ENCODE results near the gene CYP4X1. TPM values are rescaled to one million over a fixed set of nuclear protein-coding genes. Genes with fewer than 3 reads are reported as not detected.
"Not testable (repeated sequence)": the region's sequence is repeated elsewhere in the genome, so short reads cannot be mapped to it uniquely, and the experiment has no call there.

CYP4X1 gene
- polyA plus RNA-seq, 3 donors = not detected

DNA sequence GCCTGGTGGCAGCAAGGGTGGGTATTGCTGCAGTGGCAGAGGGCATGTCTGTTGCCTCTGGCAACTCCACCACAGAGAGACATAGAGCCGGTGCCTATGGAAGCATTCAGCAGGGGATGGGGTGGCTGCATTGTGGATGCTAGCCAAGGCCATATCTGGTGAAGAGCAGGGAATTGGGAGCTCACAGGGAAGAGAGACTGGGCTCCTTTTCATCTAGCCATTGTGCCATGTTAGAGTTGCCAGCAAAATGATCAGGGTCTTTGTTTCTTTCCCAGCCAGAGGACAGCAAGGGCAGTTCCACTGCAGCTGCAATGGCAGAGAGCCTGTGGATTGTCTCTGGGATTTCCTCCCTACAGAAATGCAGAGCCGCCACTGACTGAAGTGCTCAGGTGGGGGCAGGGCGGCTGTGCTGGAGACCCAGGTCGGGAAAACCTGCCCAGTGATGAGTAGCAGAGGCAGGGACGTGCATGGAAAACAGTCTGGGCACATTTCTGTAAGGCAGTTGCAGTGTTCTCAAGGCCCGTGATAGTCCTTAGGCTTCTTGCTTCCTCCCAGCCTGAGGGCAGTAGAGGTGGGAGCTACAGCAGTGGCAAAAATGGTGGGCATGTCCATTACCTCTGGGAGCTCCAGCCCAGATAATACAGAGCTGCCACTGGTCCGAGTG is 40.2 kb upstream of the CYP4X1 start:
- Histone ChIP-seq H3K4me1 (ENCODE audit: control insufficient read depth in 1 of 2, insufficient read depth in 2 of 2, low read length in 2 of 2) (no peaks in the 10 kb centered on the region), H3K27ac (ENCODE audit: low read depth in 1 of 2, low read length in 2 of 2) (no peak overlapping the region), H3K4me3 (replicated peaks in 1 of 3; ENCODE audit: low read depth in 2 of 3, low read length in 3 of 3) (no peak overlapping the region), H4K20me1 (ENCODE audit: insufficient read depth, low read length) (no peaks in the 10 kb centered on the region), H3K79me2 (ENCODE audit: insufficient read depth, low read length) (no peaks in the 10 kb centered on the region), H3K27me3 (ENCODE audit: control insufficient read depth in 2 of 2, insufficient read depth in 2 of 2, low read length in 2 of 2) (no peaks in the 10 kb centered on the region), H3K9me3 (replicated peaks in 1 of 2; ENCODE audit: control insufficient read depth in 1 of 2, insufficient read depth in 1 of 2, low read length in 2 of 2) (no peaks in the 10 kb centered on the region), H3K9ac (ENCODE audit: insufficient read depth, low read length, poor library complexity, severe bottlenecking) (no peak overlapping the region), H2AFZ (ENCODE audit: insufficient read depth, low read depth, low read length, poor library complexity, severe bottlenecking) (no peak overlapping the region), H3K36me3 (replicated peaks in 1 of 2; ENCODE audit: control insufficient read depth in 1 of 2, insufficient read depth in 2 of 2, low read length in 2 of 2) (no peaks in the 10 kb centered on the region), H3K4me2 (replicated peaks; ENCODE audit: extremely low read depth, low read length, poor library complexity, severe bottlenecking) (no peak overlapping the region)
- WGBS (ENCODE audit: insufficient coverage) = 53% methylated on average over 6 of the region's 7 CpGs
- no peak for DNase-seq
- intact Hi-C loops (cut with micrococcal nuclease) = no loop called here
- no peaks in the 10 kb centered on the region for H3K4me1 Mint-ChIP-seq
- H3K9me3 Mint-ChIP-seq = peaks cover 0 to 16% (median 6%) of the 10 kb centered on the region in 7 donors
- no peaks in the 10 kb centered on the region for H3K36me3 Mint-ChIP-seq
- TF ChIP-seq, protein P1, sequence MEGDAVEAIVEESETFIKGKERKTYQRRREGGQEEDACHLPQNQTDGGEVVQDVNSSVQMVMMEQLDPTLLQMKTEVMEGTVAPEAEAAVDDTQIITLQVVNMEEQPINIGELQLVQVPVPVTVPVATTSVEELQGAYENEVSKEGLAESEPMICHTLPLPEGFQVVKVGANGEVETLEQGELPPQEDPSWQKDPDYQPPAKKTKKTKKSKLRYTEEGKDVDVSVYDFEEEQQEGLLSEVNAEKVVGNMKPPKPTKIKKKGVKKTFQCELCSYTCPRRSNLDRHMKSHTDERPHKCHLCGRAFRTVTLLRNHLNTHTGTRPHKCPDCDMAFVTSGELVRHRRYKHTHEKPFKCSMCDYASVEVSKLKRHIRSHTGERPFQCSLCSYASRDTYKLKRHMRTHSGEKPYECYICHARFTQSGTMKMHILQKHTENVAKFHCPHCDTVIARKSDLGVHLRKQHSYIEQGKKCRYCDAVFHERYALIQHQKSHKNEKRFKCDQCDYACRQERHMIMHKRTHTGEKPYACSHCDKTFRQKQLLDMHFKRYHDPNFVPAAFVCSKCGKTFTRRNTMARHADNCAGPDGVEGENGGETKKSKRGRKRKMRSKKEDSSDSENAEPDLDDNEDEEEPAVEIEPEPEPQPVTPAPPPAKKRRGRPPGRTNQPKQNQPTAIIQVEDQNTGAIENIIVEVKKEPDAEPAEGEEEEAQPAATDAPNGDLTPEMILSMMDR (IDR thresholded peaks at IDR 0.05) = no peak
- H3K27me3 Mint-ChIP-seq (ENCODE audit: low read depth in 3 of 3) = peaks cover 6 to 23% (median 8%) of the 10 kb centered on the region in 3 donors
- H3K27ac Mint-ChIP-seq = peak overlapping the region in 1 of 7 donors; percentile 72
- H3K4me3 Mint-ChIP-seq = no peak overlapping the region

DNA sequence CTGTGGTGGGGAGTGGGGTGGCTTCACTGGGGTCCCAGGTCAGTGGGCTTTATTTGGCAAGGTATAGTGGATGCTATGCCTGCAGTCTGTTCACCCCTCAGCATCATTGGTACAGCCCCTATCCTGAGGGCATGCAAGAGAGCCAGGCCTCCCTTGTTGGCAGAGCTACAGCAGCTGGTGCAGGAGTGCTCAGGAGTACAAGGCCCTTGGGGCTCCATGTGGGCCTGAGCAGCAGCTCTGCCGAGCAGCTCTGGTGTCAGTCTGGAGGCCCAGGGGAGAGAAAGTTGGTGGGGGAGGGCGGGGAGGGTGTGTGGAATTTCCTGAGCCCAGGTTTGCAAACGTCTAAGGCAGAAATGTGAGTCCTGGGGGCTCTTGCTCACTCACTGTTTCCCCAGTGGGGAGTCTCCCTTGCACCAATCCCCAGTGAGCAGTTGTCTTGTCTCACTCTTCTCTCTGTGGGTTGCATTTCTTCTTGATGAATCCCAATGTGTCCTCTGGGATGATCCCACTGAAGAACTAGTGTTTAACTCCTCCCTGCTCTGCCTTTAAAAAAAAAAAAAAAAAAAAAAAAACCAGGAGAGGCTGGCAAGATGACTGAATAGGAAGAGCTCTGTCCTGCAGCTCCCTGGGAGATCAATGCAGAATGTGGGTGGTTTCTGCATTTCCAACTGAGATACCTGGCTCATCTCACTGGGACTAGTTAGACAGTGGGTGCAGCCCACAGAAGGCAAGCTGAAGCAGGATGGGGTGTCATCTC is 39.5 kb upstream of the CYP4X1 start:
- H3K36me3 ChIP-seq (replicated peaks in 1 of 2; ENCODE audit: control insufficient read depth in 1 of 2, insufficient read depth in 2 of 2, low read length in 2 of 2) = no peaks in the 10 kb centered on the region
- intact Hi-C loops (cut with micrococcal nuclease) = no loop called here
- H3K36me3 Mint-ChIP-seq = no peaks in the 10 kb centered on the region
- H4K20me1 ChIP-seq (ENCODE audit: insufficient read depth, low read length) = no peaks in the 10 kb centered on the region
- H3K4me1 ChIP-seq (ENCODE audit: control insufficient read depth in 1 of 2, insufficient read depth in 2 of 2, low read length in 2 of 2) = no peaks in the 10 kb centered on the region
- peaks cover 0 to 11% (median 6%) of the 10 kb centered on the region in 7 donors for H3K9me3 Mint-ChIP-seq
- no peaks in the 10 kb centered on the region for H3K9me3 ChIP-seq (replicated peaks in 1 of 2; ENCODE audit: control insufficient read depth in 1 of 2, insufficient read depth in 1 of 2, low read length in 2 of 2)
- no peak overlapping the region for H3K4me2 ChIP-seq (replicated peaks; ENCODE audit: extremely low read depth, low read length, poor library complexity, severe bottlenecking)
- no peak overlapping the region for H3K4me3 ChIP-seq (replicated peaks in 1 of 3; ENCODE audit: low read depth in 2 of 3, low read length in 3 of 3)
- no peaks in the 10 kb centered on the region for H3K79me2 ChIP-seq (ENCODE audit: insufficient read depth, low read length)
- H3K27me3 ChIP-seq (ENCODE audit: control insufficient read depth in 2 of 2, insufficient read depth in 2 of 2, low read length in 2 of 2) = no peaks in the 10 kb centered on the region
- H3K4me3 Mint-ChIP-seq = no peak overlapping the region
- 63% methylated on average over 1 of the region's 3 CpGs for WGBS (ENCODE audit: insufficient coverage)
- no peak for DNase-seq
- peaks cover 6 to 23% (median 8%) of the 10 kb centered on the region in 3 donors for H3K27me3 Mint-ChIP-seq (ENCODE audit: low read depth in 3 of 3)
- H3K27ac Mint-ChIP-seq = no peak overlapping the region
- no peak overlapping the region for H2AFZ ChIP-seq (ENCODE audit: insufficient read depth, low read depth, low read length, poor library complexity, severe bottlenecking)
- no peak overlapping the region for H3K27ac ChIP-seq (ENCODE audit: low read depth in 1 of 2, low read length in 2 of 2)
- no peak overlapping the region for H3K9ac ChIP-seq (ENCODE audit: insufficient read depth, low read length, poor library complexity, severe bottlenecking)
- TF ChIP-seq, protein P1 (IDR thresholded peaks at IDR 0.05) = no peak
- no peaks in the 10 kb centered on the region for H3K4me1 Mint-ChIP-seq

DNA sequence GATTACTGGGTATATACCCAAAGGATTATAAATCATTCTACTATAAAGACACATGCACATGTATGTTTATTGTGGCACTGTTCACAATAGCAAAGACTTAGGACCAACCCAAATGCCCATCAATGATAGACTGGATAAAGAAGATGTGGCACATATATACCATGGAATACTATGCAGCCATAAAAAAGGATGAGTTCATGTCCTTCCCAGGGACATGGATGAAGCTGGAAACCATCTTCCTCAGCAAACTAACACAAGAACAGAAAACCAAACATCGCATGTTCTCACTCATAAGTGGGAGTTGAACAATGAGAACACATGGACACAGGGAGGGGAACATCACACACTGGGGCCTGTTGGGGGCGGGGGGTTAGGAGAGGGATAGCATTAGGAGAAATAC is 32.9 kb upstream of the CYP4X1 start:
- H3K4me1 Mint-ChIP-seq; H3K27ac ChIP-seq (ENCODE audit: low read depth in 1 of 2, low read length in 2 of 2); H3K36me3 ChIP-seq (replicated peaks in 1 of 2; ENCODE audit: control insufficient read depth in 1 of 2, insufficient read depth in 2 of 2, low read length in 2 of 2); H3K9ac ChIP-seq (ENCODE audit: insufficient read depth, low read length, poor library complexity, severe bottlenecking); H3K79me2 ChIP-seq (ENCODE audit: insufficient read depth, low read length); H3K9me3 Mint-ChIP-seq; H4K20me1 ChIP-seq (ENCODE audit: insufficient read depth, low read length); H3K4me3 Mint-ChIP-seq; DNase-seq; H3K4me2 ChIP-seq (replicated peaks; ENCODE audit: extremely low read depth, low read length, poor library complexity, severe bottlenecking); H3K9me3 ChIP-seq (replicated peaks in 1 of 2; ENCODE audit: control insufficient read depth in 1 of 2, insufficient read depth in 1 of 2, low read length in 2 of 2); intact Hi-C loops (cut with micrococcal nuclease); H3K27ac Mint-ChIP-seq; H3K4me3 ChIP-seq (replicated peaks in 1 of 3; ENCODE audit: low read depth in 2 of 3, low read length in 3 of 3); H2AFZ ChIP-seq (ENCODE audit: insufficient read depth, low read depth, low read length, poor library complexity, severe bottlenecking); H3K36me3 Mint-ChIP-seq; H3K27me3 ChIP-seq (ENCODE audit: control insufficient read depth in 2 of 2, insufficient read depth in 2 of 2, low read length in 2 of 2); H3K4me1 ChIP-seq (ENCODE audit: control insufficient read depth in 1 of 2, insufficient read depth in 2 of 2, low read length in 2 of 2): not testable (repeated sequence)
- H3K27me3 Mint-ChIP-seq (ENCODE audit: low read depth in 3 of 3) = peaks cover 4 to 22% (median 6%) of the 10 kb centered on the region in 3 donors
- WGBS (ENCODE audit: insufficient coverage) = no CpG with 5 or more reads among the region's 2 CpGs

Data from CD14-positive monocyte (primary cell).